Measurements from ENCODE around the gene MKNK2. TPM values are rescaled to one million over a fixed set of nuclear protein-coding genes. Genes with fewer than 3 reads are reported as not detected.

Gene MKNK2
- total RNA-seq, 1 experiment from 2014 or later: 240 TPM

DNA sequence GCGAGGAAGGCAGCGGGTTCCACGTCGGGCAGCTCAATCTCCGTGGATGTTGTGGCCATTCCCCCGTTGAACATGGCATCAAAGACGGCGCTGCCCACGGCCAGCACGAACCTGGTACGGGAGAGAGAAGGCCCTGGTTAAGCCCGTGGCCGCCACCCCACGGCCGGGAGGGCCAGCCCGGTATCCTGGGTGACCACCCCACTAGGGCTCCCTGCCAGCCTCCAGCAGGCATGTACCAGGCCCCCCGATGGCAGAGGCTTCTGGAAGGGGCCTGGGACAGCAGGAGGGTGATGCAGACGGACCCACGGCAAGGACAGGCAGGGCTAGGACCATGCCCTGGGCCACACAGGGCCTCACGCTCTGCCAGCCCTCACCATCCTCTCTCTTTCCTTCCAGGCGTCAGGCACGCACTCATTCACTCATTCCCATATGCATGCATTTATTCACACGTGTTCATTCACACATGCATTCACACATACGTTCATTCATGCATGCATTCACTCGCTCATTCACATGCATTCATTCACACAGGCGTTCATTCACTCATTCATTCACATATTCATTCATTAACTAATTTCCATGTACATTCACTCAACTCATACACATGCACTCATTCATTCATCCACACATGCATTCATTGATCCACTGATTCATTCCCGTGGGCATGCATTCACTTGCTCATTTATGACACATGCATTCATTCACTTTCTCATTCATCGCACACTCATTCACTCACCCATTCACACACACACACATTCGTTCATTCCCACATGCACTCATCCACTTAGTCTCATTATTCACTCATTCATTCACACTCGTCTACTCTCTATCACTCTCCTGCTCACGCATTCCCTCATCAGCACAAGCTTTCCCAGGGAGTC lies 53.5 kb downstream of the MKNK2 start:
- ATAC-seq (no peak), DNase-seq (ENCODE audit: low read depth, low spot score) (no peak)
- Histone ChIP-seq H3K36me3 (ENCODE audit: control insufficient read depth, insufficient read depth, low read length) (no peaks in the 10 kb centered on the region), H3K4me1 (ENCODE audit: control insufficient read depth, insufficient read depth, low read length) (no peaks in the 10 kb centered on the region), H3K9me3 (ENCODE audit: control insufficient read depth, insufficient read depth, low read depth, low read length) (no peaks in the 10 kb centered on the region), H3K4me3 (ENCODE audit: low read depth in 2 of 2, low read length in 2 of 2) (no peak overlapping the region), H3K27me3 (ENCODE audit: control insufficient read depth, insufficient read depth, low read length) (no peaks in the 10 kb centered on the region), H3K27ac (ENCODE audit: low read length) (no peak overlapping the region)
- CTCF ChIA-PET: no interaction called here
- intact Hi-C loops (cut with micrococcal nuclease; ENCODE audit: unreplicated experiment): no loop called here
- TF ChIP-seq, protein P1, sequence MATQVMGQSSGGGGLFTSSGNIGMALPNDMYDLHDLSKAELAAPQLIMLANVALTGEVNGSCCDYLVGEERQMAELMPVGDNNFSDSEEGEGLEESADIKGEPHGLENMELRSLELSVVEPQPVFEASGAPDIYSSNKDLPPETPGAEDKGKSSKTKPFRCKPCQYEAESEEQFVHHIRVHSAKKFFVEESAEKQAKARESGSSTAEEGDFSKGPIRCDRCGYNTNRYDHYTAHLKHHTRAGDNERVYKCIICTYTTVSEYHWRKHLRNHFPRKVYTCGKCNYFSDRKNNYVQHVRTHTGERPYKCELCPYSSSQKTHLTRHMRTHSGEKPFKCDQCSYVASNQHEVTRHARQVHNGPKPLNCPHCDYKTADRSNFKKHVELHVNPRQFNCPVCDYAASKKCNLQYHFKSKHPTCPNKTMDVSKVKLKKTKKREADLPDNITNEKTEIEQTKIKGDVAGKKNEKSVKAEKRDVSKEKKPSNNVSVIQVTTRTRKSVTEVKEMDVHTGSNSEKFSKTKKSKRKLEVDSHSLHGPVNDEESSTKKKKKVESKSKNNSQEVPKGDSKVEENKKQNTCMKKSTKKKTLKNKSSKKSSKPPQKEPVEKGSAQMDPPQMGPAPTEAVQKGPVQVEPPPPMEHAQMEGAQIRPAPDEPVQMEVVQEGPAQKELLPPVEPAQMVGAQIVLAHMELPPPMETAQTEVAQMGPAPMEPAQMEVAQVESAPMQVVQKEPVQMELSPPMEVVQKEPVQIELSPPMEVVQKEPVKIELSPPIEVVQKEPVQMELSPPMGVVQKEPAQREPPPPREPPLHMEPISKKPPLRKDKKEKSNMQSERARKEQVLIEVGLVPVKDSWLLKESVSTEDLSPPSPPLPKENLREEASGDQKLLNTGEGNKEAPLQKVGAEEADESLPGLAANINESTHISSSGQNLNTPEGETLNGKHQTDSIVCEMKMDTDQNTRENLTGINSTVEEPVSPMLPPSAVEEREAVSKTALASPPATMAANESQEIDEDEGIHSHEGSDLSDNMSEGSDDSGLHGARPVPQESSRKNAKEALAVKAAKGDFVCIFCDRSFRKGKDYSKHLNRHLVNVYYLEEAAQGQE (IDR thresholded peaks at IDR 0.05; ENCODE audit: insufficient read depth in 1 of 2, low read depth in 2 of 2, low read length in 1 of 2): no peak
- no peak for TF ChIP-seq CTCF (IDR thresholded peaks at IDR 0.05)
- TF ChIP-seq POLR2AphosphoS5 (IDR thresholded peaks at IDR 0.05; ENCODE audit: low read depth, low read length): no peak
- TF ChIP-seq SIN3A (IDR thresholded peaks at IDR 0.05; ENCODE audit: borderline replicate concordance, insufficient read depth, low read depth, low read length): no peak
- TF ChIP-seq TCF7L2 (IDR thresholded peaks at IDR 0.05; ENCODE audit: low read depth, low read length): no peak
- POLR2A ChIA-PET: no interaction called here
- TSS peak; percentile 59 for BruUV-seq (replicated peaks)
- in situ Hi-C loops (cut with HindIII; ENCODE audit: low pct_unique_long_range_greater_than_20kb, low sequenced_read_pairs): no loop called here

DNA sequence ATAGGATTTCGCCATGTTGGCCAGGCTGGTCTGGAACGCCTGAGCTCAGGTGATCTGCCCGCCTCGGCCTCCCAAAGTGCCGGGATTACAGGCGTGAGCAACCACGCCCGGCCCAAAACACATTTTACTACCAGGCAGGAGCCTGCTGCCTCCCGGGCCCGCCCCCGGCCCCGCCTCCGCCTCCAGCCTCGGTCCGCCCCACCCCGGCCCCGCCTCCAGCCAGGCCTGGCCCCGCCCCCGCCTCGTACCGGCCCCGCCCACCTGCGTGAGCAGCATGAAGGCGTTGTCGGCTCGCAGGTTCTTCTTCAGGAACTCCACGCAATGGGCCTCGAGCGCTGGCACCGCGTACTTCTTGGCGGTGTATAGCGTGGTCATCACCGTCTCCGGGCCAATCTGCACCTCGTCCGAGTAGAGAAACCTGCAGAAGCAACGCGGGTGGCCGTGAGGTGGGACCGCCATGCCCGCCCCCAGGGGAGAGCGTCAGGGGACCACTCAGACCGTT lies 58.2 kb downstream of the MKNK2 start:
- Histone ChIP-seq H3K4me3 (ENCODE audit: low read depth in 2 of 2, low read length in 2 of 2) (no peak overlapping the region), H3K9me3 (ENCODE audit: control insufficient read depth, insufficient read depth, low read depth, low read length) (no peaks in the 10 kb centered on the region), H3K27me3 (ENCODE audit: control insufficient read depth, insufficient read depth, low read length) (no peaks in the 10 kb centered on the region), H3K4me1 (ENCODE audit: control insufficient read depth, insufficient read depth, low read length) (no peaks in the 10 kb centered on the region), H3K27ac (ENCODE audit: low read length) (no peak overlapping the region), H3K36me3 (ENCODE audit: control insufficient read depth, insufficient read depth, low read length) (no peaks in the 10 kb centered on the region)
- POLR2A ChIA-PET: no interaction called here
- 0 out of 2 replicates have a peak, but pooled peaks have one; percentile 49 for ATAC-seq
- TF ChIP-seq POLR2AphosphoS5 (IDR thresholded peaks at IDR 0.05; ENCODE audit: low read depth, low read length) (no peak), TCF7L2 (IDR thresholded peaks at IDR 0.05; ENCODE audit: low read depth, low read length) (no peak), CTCF (IDR thresholded peaks at IDR 0.05) (no peak), SIN3A (IDR thresholded peaks at IDR 0.05; ENCODE audit: borderline replicate concordance, insufficient read depth, low read depth, low read length) (no peak)
- TF ChIP-seq, protein P1 (IDR thresholded peaks at IDR 0.05; ENCODE audit: insufficient read depth in 1 of 2, low read depth in 2 of 2, low read length in 1 of 2): no peak
- BruUV-seq (replicated peaks): no TSS peak
- no peak for DNase-seq (ENCODE audit: low read depth, low spot score)
- in situ Hi-C loops (cut with HindIII; ENCODE audit: low pct_unique_long_range_greater_than_20kb, low sequenced_read_pairs): no loop called here
- intact Hi-C loops (cut with micrococcal nuclease; ENCODE audit: unreplicated experiment): no loop called here
- CTCF ChIA-PET: interaction anchor here (0.7 kb wide), 1 partner anchor 77 kb away, joined by 3 read pairs; no protein-coding TSS in a partner anchor

All from Panc1 (cell line).